HG02763 (cell line): ENCODE measurements around the gene HTR1D.
"Not testable (repeated sequence)": the region's sequence is repeated elsewhere in the genome, so short reads cannot be mapped to it uniquely, and the experiment has no call there.

Experiments
- ATAC-seq: cut with Tn5 transposase; IDR thresholded peaks from one replicate; pipeline ENCODE4 v1.9.1; 2021; ENCODE audit warnings: mild to moderate bottlenecking, moderate library complexity; ENCODE audit not compliant: unreplicated experiment

Gene HTR1D

GRCh38 chr1:23217421-23218115 is at the start of gene HTR1D:
HTR1D (minus strand) TSS chr1:23217502; CDS start chr1:23194219, 23,283 bp downstream.
- ATAC-seq = no peak

- ATAC-seq = no peak
Observed at GRCh38 chr1:23263380-23263887, 46.1 kb upstream of the HTR1D start.

GRCh38 chr1:23258082-23258481 is 40.8 kb upstream of the HTR1D start:
- not testable (repeated sequence) for ATAC-seq

- not testable (repeated sequence) for ATAC-seq
Observed at GRCh38 chr1:23257371-23257770, 40.1 kb upstream of the HTR1D start.

- ATAC-seq = no peak
Observed at GRCh38 chr1:23254584-23254983, 37.3 kb upstream of the HTR1D start.

GRCh38 chr1:23251812-23252211 is 34.5 kb upstream of the HTR1D start:
- ATAC-seq = no peak

GRCh38 chr1:23249787-23250454 is 32.6 kb upstream of the HTR1D start:
- no peak for ATAC-seq

GRCh38 chr1:23247276-23247675 is 30.0 kb upstream of the HTR1D start:
- ATAC-seq = no peak

GRCh38 chr1:23246274-23246673 is 29.0 kb upstream of the HTR1D start:
- ATAC-seq = no peak

GRCh38 chr1:23244256-23244761 is 27.0 kb upstream of the HTR1D start:
- no peak for ATAC-seq

GRCh38 chr1:23242414-23242813 is 25.1 kb upstream of the HTR1D start:
- no peak for ATAC-seq

- no peak for ATAC-seq
Observed at GRCh38 chr1:23239638-23240295, 22.5 kb upstream of the HTR1D start.

GRCh38 chr1:23238565-23238964 is 21.3 kb upstream of the HTR1D start:
- no peak for ATAC-seq

GRCh38 chr1:23237508-23237907 is 20.2 kb upstream of the HTR1D start:
- ATAC-seq = no peak

- ATAC-seq = no peak
Observed at GRCh38 chr1:23227806-23228205, 10.5 kb upstream of the HTR1D start.

- no peak for ATAC-seq
Observed at GRCh38 chr1:23224739-23225648, 7.7 kb upstream of the HTR1D start.

GRCh38 chr1:23223963-23224362 is 6.7 kb upstream of the HTR1D start:
- not testable (repeated sequence) for ATAC-seq

GRCh38 chr1:23223490-23223951 is 6.2 kb upstream of the HTR1D start:
- ATAC-seq = not testable (repeated sequence)

- ATAC-seq = no peak
Observed at GRCh38 chr1:23222742-23223141, 5.4 kb upstream of the HTR1D start.

GRCh38 chr1:23222331-23222730 is 5.0 kb upstream of the HTR1D start:
- no peak for ATAC-seq
